ENCODE measurements around the gene AGT.
"Not testable (repeated sequence)": the region's sequence is repeated elsewhere in the genome, so short reads cannot be mapped to it uniquely, and the experiment has no call there.

DNA sequence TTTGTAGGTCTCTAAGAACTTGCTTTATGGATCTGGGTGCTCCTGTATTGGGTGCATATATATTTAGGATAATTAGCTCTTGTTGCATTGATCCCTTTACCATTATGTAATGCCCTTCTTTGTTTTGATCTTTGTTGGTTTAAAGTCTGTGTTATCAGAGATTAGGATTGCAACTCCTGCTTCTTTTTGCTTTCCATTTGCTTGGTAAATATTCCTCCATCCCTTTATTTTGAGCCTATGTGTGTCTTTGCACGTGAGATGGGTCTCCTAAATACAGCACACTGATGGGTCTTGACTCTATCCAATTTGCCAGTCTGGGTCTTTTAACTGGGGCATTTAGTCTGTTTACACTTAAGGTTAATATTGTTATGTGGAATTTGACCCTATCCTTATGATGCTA is 57.2 kb downstream of the AGT start:
- TF ChIP-seq ARNT, ELF4 (IDR thresholded peaks at IDR 0.05): not testable (repeated sequence)

Measured in HEK293T (cell line).